ENCODE data around the gene LDLRAD4.

DNA sequence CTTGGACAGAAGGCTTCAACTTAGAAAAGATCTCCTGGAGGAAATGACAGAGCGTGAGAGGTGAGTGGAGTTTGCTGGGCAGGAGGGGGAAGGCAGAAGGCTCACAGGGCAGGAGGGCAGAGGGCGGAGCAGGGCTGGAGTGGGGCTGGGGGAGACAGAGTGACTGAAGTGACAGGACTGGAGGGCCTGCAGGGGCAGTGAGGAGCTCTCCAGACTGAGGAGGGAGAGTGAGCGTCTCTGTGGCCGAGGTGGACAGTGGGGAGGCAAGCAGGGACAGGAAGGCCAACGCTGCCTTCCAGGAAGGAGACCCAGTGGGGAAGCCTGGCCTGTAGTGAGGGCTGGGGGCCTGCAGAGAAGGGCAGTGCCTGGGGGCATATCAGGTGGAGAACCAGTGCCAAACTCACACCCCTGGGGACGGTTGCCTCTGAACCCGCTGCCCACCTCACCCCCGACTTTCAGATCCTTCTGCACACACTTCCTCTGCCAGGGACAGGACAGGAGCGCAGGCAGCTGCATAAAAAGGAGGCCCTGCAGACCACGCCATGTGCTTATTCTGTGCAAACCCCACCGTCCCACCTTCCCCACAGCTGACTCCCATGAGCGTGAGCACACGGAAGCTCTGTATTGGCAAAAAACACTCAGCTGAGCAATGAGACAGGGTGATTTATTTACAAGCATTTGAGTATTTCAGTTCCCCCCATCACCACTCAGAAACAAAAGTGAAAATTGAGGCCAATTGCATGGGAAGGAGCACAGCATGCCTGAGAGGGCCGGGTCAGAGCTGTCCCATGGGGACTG, 263.5 kb downstream of the LDLRAD4 start:
- TF ChIP-seq CTCF (IDR thresholded peaks at IDR 0.05) (no peak), POLR2A (IDR thresholded peaks at IDR 0.05) (no peak)
